HPDE6-E6E7 (cell line): ENCODE results near the gene CLCNKA.
"Not testable (repeated sequence)": the region's sequence is repeated elsewhere in the genome, so short reads cannot be mapped to it uniquely, and the experiment has no call there.

ENCODE experiments used
- DNase-seq: peaks from one replicate; pipeline ENCODE4 v3.0.0; 2011; ENCODE audit warnings: missing footprints; ENCODE audit errors: extremely low spot score

Gene CLCNKA

DNA sequence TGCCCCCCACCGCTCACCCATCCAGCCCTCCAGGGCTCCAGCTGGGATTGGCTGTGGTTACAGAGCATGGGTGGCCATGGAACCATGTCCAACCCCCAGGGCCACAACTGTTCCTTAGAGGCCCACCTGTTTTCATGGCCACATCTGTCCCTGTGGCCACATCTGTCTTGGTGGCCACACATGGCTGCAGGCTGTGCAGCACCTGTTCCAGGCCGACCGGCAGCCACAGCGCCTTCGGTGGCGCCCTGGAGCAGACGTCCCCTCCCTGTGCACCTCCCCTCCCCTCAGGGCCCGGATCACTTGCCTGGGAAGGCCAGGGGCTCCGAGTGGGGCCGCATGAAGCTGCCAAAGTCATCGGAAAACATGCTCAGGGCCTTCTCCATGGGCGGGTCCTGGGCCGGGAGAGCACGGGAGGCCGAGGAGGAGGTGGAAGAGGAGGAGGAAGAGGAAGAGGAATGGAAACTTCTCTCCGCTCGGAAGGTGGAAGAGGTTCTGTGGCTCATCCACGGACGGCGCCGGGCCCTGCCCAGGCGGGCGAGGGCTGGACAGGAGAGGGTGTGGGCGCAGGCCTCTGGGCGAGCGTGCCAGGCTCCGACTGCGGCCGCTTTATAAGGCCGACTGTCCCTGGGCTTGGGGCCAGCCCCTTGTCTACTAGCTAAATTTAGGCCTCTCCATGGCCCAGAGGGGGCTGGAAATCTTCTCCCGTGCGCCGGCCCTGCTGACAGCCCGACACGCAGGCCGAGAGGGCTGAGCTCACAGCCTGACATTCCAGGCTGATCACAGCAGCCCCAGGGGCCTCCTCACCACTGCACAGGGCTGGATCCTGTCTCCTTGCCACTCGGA is 4.2 kb upstream of the CLCNKA start, which contains the start of gene HSPB7:
Gene HSPB7, minus strand, starts transcription at position 583 of the 843 bp plus-strand sequence. Its CDS starts 80 bp downstream, at position 503.
- no peak for DNase-seq

DNA sequence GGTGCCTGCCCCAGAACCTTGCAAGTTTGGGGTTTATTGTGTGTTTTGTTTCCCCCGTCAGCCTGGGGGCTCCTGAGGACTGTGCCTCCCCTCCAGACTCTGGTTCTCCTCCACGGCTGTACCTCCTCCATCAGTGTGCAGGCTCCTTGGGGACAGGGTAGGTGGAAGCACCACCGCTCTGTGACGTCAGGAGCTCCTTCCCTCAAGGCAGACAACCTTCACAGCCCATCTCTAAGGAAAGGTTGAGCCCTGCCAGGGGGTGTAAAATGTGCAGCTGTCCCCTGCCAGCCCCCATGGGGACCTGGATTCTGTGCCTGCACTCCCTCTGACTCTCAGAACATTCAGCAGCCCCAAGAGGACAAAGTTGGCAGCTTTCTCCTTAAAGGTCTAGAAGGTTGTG is 3.5 kb upstream of the CLCNKA start:
- no peak for DNase-seq

DNA sequence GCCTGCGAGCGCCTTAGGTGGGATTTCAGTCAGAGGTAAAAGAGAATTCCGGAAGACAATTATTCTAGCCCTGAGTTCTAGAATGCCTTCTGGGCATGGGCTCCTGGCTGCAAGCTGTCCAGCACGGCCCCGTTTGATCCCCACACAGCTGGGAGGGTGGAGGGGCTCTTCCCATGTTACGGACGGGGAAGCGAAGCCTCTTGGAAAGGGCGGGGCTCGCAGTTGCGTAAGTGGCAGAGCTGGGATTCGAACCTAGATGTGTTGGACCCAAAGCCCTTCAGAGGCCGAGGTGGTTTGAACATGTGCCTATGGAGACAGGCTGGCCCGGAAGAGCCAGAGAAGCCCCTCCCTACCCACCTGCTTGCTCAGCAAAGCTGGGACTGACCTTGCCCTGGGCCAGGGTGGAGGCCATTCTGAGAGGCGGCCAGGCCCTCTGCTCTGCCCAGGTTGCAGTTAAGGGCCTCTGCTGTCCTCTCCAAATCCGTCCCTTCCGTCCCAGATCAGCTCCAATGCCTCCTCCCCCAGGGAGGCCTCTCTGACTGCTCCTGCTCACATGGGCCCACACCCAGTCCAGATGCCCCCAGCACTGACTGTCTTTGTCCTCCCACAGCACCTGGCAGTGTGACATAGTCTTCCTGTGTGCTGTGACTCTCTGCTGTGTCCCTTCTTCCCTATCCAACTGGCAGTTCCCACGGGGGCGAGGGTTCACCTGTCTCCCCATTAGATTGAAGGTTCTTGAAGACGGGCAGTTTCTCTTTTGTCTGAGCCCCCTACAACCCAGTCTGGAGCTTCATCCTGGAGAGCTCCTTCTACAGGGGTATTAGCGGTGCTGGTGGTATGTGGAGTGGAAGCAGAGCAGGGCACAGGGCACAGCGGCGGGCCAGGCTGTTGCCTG is 2.8 kb upstream of the CLCNKA start:
- DNase-seq = no peak

DNA sequence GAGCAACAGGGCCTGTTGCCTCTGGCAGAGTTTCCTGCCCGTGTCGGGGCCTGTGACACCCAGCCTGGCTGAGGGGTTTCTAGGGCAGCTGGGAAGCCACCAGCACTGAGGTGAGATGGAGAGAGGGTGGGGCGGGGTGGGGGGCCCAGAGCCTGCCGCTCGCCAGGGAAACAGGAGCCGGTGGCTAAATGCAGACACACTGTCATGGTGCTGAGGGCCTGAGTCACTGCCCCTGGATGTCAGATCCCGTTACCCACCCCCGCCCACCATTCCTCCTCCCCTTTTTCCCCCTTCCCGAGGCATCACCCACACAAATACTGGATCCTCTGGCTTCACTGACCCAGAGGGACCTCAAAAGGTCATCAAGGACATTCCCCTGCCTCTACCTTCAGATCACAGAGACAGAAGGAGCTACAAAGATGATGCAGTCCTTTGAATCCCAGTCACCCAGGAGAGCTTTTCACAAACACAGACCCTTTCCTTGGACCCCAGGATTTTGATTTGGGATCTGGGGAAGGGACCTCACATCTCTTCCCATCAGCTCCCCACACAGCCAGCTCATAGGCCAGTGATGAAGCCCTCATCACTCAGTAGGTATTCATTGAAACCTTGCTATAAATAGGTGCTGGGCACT is 2.1 kb upstream of the CLCNKA start:
- DNase-seq = no peak

DNA sequence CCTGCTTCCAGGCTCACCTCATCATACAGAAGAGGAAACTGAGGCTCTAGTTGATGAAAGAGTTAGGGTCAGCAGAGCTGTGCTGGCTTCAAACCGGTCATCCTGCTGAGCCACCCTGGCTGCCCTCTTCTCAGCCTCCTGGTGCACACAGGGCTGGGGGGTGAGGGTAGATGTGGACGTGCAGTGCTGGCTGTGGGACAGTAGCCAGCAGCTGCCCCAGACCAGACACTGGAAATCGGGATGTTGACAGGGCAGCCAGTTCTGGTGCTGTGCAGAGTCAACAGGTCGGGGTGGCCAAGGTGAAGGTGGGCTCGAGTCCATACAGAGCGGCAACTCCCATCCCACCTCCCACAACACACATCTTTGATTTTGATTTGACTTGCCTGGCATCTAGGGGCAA is 1.5 kb upstream of the CLCNKA start:
- DNase-seq = no peak

DNA sequence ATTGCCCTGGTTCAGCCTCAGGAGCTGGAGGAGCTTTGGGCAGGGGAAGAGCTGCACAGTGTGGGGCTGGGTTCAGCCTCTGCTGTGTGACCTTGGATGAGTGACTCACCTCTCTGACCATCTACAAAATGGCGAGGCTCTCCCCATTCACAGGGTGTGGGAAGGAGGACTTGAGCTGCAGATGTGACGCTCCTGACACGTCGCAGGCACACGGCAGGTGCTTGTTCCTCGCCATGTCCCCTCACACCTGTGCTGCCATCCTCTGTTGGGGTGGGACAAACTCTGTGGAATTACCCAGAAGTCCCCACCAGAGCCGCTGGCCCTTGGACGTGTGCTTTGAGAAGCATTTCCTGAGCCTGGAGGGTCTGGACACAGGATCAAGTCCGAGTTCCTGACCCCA is 958 bp upstream of the CLCNKA start:
- not testable (repeated sequence) for DNase-seq

DNA sequence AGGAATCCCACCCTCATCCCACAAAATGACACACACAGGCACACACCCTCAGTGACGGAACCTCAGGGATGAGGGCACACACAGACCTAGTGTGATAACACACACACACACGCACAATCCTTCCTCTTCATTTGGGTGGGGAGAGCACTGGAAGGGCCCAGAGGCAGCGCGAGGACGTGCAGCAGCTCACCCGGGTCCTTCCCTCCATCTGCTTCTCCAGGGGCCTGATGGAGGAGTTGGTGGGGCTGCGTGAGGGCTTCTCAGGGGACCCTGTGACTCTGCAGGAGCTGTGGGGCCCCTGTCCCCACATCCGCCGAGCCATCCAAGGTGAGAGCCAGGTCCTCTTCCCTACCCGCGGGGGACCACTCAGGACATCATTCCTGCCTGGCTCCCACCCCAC is 557 bp downstream of the CLCNKA start:
- no peak for DNase-seq

DNA sequence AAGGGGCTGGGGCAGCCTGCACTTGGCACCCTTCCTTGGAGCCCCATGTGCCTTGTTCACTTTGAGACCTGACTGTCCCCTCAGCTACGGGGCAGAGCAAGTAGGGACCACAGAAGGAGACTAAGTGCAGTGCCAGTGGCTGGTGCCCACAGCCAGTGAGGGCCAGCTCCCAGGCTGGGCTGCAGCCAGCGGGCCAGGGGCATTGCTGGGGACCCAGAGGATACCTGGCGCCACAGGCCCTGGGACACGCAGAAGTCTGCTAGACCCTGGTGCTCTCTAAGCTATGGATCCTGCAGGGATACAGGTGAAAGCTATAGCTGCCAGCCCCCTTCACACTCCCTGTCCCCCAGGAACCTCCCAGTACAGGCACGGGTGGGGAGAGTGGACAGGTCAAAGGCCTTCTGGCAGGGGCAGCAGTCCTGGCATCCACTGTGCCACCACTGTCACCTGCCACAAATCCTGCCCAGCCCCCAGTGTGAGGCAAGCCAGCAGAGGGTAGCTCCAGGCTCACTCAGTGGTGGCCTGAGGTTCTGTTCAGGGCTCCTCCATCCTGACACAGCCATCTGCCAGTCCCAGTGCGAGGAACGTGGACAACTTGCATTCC is 1.3 kb downstream of the CLCNKA start:
- DNase-seq = no peak

DNA sequence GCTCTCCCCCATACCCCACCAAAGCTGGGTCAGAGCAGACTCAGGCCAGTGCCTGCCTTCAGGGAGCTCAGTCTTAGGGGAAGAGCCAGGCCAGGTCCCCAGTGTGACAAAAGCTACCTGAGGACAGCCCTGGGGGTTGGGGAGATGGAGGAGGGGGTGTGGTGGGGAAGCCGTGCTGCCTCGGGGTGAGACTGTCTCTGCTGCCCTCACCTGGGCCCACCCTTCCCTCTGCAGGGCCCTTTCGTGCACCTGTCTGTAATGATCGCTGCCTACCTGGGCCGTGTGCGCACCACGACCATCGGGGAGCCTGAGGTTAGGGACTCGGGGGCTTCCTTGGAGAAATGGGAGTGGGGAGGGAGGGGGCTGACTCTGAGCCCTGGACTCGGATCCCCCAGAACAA is 4.5 kb downstream of the CLCNKA start:
- DNase-seq = not testable (repeated sequence)

DNA sequence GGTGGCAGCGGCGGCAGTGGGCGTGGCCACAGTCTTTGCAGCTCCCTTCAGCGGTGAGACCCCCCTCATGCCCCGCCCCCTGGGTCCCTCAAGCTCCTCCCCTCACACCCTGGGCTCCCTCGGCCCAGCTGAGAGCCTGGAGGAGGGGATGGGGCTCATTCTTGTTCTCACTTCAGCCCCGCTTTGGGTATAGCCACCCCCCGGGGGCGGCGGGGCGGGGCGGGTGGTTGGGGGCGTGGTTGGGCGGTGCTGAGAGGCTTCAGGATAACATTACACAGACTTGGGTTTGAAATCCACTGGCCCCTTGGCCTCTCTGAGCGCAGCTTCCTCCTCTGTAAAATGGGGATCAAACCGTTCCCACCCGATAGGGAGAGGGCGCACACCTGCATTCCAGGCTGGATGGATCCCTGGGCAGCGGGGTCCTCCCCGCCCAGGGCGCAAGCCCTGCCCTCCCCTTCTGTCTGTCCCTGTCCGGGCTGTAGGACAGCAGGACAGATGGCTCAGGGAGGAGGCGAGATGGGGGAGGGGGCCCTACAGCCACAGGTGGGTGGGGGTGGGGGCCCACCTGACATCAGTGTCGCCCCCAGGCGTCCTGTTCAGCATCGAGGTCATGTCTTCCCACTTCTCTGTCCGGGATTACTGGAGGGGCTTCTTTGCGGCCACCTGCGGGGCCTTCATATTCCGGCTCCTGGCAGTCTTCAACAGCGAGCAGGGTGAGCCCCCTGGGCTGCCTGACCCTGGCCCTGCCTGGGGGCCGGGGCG is 5.1 kb downstream of the CLCNKA start:
- no peak for DNase-seq

DNA sequence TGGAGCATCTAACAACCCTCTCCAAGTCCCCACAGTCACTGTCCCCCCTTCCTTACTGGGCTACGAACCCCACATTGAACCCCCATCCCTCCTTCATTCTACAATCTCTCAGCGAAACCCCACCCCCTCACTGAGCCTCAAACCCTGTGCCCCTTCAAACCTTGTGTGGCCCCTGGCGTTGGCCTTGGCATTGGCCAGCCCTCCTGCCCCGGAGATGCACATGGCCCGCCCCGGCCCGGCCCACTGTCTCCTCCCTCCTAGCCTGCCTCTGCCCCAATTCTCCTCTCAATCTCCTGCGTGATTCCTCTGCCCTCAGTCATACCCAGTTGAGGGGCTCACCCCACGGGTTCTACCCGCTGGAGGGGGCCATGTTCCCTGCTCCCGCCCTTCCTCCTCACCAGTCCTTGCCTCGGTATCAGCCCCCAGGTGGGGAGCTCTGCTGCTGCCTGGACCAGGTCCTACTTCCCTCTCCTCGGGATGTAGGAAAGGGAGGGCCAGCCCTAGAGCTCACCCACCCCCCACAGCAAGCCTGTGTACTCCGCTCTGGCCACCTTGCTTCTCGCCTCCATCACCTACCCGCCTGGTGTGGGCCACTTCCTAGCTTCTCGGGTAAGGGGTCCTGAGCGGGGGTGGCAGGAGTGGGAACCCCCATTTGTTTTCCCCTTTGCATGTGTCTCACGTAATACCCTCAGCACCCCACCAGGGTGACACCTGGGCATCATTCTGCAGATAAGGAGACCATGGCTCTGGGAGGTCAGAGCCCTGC is 6.6 kb downstream of the CLCNKA start:
- no peak for DNase-seq

DNA sequence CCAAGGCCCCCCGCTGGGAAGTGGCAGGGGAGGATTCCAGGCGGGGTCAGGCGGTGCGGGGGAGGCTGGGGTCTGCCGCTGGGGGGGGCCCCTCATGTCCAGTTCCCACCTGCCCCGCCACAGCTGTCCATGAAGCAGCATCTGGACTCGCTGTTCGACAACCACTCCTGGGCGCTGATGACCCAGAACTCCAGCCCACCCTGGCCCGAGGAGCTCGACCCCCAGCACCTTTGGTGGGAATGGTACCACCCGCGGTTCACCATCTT is 7.1 kb downstream of the CLCNKA start:
- DNase-seq = not testable (repeated sequence)

DNA sequence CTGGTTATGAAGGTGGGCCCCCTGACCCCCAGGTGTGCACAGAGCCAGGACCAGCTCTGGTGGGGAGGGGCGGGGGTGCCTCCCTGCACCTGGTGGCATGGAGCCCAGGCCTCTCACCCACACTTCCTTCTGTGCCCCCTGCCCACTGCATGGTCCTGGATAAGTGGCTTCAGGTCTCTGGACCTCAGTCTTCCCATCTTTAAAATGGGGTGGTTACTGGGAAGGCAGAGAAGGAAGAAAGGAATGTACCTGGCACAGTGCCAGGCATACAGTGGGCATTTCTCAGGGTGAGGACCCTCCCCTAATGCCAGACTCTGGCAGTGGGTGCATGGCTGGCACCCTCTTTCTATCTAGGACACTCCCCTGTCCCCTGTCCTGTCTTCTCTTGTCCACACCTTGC is 7.5 kb downstream of the CLCNKA start:
- DNase-seq = no peak

DNA sequence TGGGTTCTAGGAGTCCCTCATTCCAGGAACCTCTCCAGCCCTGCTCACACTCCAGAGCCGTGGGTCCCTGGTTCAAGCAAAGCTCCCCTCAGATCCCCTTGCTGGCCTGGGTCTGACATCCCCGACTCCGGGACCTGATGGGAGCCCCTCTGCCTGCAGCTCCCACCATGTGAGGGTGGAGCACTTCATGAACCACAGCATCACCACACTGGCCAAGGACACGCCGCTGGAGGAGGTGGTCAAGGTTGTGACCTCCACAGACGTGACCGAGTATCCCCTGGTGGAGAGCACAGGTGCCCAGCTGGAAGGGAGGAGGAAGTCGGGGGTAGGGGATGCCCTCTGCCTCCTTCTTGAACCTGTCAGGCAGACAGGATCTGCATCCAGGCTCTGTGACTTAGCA is 9.7 kb downstream of the CLCNKA start:
- DNase-seq = no peak

DNA sequence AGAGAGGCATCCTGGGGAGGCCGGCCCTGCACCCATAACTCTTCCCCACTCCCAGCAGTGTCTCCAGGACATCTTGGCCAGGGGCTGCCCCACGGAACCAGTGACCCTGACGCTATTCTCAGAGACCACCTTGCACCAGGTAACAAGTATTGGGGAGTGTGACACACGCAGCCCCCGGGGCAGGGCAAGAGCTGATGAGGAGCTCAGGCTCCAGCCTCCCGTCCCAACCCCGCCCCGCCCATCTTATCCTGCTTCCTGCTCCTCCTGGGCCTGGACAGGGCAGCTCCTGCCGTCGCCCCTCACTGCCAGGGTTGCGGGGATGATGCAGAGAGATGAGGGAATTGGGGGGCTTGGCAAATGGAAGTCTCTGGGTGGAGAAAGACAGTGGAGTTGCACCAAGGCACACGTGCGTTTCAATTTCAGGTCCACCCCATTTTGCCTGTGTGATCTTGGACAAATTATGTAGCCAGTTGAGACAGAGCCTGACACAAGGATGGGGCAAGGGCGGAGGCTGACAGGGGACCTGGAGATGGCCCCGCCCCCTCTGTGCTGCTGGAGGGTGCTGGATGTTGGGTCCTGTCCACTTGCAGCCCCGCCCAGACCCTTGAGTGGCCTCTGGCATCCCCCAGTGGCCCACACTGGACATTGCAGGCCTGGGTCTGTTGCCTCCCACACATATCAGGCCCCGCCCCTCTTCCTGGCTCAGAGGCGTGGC is 10.7 kb downstream of the CLCNKA start:
- peak; percentile 88 for DNase-seq

DNA sequence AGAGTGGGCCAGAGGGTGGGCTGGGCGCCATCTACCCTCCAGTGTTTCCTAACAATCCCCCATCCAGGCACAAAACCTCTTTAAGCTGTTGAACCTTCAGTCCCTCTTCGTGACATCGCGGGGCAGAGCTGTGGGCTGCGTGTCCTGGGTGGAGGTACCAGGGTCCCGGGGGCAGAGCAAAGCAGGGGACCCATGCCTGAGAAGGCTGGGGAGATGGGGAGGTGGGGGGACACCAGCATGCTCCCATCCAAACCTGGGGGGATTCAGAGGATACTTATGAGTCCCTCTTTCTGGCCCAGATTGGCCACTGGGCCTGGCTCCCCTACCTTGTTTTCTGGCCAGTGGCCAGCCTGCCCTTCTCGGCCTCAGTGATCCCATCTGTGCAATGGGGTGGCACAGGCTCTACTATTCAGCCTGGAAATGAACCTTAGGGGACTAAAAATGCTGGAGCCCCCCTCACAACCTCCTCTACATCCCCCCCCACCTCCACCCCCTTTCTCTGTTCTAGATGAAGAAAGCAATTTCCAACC is 11.3 kb downstream of the CLCNKA start:
- not testable (repeated sequence) for DNase-seq

DNA sequence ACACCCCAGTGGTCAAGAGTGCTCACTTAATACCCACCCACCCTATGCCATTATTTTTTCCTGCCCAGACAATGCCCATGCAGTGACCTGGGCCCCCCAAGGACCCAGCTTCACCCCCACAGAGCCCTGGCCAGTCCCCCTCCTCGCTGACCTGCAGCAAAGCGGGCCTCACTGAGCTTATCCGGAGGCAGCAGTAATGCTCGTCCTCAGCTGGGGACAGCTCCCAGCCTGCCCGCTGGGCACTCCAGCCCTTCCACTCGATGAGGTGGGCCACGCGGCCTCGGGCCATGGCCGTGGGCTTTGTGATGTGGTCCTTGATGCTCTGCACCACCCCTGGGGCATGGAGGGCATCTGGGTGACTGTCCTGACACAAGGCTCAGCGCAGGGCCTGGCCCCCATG is 14.6 kb downstream of the CLCNKA start:
- DNase-seq = not testable (repeated sequence)

DNA sequence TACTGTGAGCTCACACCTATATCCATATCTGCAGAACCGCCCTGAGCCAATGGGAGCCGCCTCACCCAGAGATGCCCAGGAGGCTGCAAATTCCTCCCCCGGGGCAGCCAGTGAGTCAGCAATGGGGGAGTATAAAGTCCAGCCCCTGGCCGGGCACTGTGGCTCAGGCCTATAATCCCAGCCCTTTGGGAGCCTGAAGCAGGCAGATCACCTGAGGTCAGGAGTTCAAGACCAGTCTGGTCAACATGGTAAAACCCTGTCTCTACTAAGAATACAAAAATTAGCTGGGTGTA is 16.7 kb downstream of the CLCNKA start:
- peak; percentile 46 for DNase-seq

DNA sequence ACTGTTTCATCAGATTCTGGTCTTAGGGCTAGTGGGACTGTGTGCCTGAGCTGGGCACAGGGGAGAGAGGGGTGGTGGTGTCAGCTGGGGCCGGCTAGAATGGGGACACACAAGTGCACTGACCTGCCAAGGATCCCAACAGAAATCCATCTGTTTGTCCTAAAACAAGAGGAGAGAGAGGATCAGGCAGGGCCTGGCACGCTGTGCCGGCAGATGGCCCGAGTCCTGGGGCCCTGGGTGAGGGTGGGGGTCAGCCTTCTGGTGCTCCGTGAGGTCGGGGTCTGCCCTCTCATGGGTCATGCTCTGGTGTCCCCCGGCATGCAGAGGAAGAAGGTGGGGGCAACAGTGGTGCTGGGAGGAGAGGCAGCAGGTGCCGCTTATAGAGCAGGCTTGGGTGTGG is 18.0 kb downstream of the CLCNKA start:
- DNase-seq = not testable (repeated sequence)

DNA sequence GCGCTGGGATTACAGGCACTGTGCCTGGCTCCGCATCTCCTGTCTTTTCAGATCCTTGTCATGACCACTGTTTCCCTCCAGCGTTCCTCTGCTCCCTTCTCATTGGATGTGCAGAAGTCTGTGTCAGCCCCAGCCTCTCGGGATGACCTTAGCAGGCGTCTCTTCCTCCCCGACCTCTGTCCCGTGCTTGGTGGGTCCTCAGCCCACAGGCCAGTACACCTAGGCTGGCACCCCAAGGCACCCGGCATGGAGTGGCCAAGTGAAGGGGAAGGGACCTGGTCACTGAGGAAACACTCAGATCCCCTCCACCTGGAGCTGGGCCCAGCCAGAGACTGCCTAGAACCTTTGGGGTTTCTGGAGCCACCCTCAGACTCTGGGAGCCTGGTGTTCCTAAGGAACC is 19.4 kb downstream of the CLCNKA start:
- DNase-seq = no peak
